ENCODE measurements around the gene BAK1. TPM values are rescaled to one million over a fixed set of nuclear protein-coding genes. Genes with fewer than 3 reads are reported as not detected.
"Not testable (repeated sequence)": the region's sequence is repeated elsewhere in the genome, so short reads cannot be mapped to it uniquely, and the experiment has no call there.

Gene BAK1
- total RNA-seq, 1 donor from 2014 or later, result 10.6 TPM

DNA sequence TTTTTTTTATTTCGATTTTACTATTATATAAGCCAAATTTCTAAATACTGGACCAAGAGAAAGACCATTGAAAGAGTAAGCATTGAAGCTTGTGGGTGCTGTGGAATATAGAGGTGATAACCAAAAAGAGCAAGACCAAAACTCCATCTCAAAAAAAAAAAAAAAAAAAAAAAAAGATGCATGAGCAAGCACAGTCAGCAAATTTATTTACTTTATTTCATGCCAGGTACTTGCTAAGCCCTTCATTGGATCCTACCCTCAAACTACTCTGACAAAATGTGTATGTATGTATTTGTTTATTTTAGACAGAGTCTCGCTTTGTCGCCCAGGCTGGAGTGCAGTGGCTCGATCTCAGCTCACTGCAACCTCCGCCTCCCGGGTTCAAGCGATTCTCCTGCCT is 27.8 kb downstream of the BAK1 start:
- DNase-seq (ENCODE audit: low spot score), result no peak

DNA sequence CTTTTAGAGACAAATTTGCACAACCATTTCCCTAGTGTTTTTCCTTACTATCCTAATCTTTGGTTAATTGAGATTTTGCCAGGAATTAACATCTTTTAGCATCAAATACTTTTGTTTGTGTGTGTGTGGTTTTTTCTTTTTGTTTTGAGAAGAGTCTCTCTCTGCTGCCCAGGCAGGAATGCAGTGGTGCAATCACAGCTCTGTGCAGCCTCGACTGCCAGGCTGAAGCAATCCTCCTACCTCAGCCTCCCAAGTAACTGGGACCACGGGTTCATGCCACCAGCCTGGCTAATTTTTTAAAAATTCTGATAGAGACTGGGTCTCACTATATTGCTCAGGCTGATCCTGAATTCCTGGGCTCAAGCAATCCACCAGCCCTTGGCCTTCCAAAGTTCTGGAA is 28.5 kb downstream of the BAK1 start:
- DNase-seq (ENCODE audit: low spot score), result no peak

DNA sequence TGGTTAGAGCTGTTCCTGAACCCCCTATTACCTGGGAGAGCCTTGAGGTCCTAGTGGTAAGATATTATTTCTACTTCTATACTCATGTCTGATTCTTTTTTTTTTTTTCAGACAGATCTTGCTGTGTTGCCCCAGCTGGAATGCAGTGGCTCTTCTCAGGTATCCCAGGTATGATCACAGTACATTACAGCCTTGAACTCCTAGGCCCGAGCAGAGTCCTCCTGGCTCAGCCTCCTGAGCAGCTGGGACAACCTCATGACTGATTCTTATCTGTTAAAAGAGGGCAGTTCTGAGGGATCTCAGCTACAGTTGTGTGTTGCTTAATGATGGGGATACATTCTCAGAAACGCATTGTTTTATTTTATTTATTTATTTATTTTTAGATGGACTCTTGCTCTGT is 30.2 kb downstream of the BAK1 start:
- DNase-seq (ENCODE audit: low spot score), result no peak

DNA sequence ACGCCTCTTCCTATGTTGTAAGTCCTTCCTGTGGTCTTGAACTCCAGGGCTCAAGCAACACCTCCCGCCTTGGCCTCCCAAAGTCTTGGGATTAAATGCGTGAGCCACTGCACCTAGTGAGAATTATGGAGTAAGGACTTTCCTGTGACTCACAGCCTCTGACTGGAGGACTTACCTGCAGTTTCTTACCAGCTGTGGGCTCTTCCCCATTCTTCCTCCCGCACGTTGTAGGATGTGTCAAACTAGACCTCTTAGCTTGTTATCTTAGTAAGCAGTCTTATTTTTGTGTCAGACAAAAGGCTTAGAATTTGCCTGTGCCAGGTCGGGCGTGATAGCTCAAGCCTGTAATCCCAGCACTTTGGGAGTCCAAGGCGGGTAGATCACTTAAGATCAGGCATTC is 30.9 kb downstream of the BAK1 start:
- DNase-seq (ENCODE audit: low spot score), result no peak

DNA sequence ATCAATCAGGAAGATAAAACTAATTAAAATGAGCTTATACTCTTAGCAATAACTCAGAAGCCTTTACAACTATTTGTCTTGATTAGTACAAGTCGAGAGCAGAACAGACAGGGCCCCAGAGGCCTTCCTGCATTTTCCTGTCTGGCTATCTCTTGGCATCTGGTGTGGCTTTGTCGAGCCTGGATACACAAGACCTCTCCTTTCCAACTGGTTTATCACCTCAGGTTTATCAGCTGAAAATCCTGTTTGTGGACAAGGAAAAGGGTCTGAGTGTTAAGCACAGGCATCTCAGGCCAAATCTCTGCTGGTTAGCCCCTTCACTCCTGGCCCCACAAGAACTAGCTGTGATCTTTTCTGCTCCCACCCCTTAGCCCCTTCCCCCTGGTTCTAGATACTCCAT is 32.6 kb downstream of the BAK1 start:
- no peak for DNase-seq (ENCODE audit: low spot score)

DNA sequence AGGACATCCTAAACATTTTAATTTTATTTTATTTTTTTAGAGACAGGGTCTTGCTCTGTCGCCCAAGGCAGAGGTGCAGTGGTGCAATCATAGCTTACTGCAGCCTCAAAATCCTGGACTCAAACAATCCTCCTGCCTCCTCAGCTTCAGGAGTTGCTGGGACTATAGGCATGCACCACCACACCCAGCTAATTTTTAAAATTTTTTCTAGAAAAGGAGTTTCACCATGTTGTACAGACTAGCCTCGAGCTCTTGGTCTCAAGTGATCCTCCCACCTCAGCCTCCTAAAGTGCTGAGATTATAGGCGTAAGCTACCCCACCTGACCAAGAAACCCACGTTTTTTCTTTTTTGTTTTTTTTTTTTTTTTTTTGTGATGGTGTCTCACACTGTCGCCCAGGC is 33.3 kb downstream of the BAK1 start:
- no peak for DNase-seq (ENCODE audit: low spot score)

DNA sequence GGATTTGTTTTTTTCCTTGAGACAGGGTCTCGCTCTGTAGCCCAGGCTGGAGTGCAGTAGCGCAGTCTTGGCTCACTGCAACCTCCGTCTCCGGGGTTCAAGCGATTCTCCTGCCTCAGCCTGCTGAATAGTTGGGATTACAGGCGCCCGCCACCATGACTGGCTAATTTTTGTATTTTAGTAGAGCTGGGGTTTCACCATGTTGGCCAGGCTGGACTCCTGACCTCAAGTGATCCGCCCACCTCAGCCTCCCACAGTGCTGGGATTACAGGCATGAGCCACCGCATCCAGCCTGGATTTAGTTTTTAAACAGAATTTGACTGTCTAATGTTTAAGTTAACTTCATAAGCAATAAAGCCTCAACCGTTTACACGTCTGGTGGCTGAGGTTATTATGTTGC is 34.8 kb downstream of the BAK1 start:
- DNase-seq (ENCODE audit: low spot score), result not testable (repeated sequence)

DNA sequence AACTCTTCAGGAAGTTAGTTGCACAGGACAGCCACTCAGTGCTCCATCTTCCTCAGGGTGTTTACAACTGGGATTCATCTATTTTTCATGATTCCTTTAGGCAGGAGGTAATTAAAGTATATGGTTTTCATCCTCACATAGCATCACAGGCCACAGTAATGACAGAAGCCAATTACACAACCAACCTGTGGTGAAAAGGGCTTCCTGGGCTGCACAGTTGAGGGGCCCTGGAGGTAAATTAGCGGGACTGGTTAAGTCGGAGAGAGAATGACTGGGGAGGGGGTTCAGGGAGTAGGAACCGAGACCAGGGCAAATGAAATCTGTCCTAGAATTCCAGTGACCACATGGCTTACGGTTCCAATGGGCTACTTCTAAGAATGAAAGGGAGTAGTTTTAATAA is 37.0 kb downstream of the BAK1 start:
- DNase-seq (ENCODE audit: low spot score), result no peak

DNA sequence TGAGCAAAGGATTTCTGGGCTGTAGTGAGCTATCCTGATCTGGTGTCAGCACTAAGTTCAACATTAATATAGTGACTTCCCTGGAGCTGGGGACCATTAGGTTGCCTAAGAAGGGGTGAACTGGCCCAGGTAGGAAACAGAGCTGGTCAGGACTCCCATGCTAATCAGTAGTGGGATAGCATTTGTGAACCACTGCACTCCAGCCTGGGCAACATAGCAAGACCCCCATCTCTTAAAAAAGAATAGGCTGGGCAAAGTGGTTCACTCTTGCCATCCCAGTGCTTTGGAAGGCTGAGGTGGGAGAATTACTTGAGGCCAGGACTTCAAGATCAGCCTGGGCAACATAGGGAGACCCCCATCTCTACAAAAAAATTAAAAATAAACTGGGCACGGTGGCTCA is 39.3 kb downstream of the BAK1 start:
- no peak for DNase-seq (ENCODE audit: low spot score)

DNA sequence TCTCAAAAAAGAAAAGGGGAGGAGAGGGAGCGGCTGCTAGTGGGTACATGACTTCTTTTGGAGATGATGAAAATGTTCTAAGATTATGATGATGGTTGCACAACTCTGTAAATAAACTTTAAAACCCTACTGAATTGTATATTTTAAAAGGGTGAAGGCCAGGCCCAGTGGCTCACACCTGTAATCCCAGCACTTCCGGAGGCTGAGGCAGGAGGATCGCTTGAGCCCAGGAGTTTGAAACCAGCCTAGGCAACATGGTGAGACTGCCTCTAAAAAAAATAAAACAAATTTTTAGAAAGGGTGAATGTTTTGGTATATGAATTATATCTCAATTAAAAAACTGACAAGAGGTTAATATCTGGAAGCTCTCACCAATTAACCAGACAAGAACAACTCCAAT is 45.4 kb downstream of the BAK1 start:
- DNase-seq (ENCODE audit: low spot score), result no peak

DNA sequence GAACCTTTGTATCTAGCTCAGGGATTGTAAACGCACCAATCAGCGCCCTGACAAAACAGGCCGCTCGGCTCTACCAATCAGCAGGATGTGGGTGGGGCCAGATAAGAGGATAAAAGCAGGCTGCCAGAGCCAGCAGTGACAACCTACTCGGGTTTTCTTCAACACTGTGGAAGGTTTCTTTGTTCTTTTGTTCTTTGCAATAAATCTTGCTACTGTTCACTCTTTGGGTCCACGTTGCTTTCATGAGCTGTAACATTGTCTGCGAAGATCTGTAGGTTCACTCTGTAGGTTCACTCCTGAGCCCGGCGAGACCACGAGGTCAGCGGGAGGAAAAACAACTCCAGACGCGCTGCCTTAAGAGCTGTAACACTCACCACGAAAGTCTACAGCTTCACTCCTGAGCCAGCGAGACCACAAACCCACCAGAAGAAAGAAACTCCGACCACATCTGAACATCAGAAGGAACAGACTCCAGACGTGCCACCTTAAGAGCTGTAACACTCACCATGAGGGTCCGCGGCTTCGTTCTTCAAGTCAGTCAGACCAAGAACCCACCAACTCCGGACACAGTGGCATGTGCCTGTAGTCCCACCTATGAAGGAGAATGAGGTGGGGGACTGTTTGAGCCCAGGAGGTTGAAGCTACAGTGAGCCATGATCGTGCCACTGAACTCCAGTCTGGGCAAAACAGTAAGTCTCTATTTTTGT is 46.8 kb downstream of the BAK1 start:
- not testable (repeated sequence) for DNase-seq (ENCODE audit: low spot score)

DNA sequence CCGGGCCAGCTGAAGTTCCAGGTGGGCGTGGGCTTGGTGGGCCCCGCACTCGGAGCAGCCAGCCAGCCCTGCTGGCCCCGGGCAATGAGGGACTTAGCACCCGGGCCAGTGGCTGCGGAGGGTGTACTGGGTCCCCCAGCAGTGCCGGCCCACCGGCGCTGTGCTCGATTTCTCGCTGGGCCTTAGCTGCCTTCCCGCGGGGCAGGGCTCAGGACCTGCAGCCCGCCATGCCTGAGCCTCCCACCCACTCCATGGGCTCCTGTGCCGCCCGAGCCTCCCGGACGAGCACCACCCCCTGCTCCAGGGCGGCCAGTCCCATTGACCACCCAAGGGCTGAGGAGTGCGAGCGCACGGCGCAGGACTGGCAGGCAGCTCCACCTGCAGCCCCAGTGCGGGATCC is 47.6 kb downstream of the BAK1 start:
- DNase-seq (ENCODE audit: low spot score), result not testable (repeated sequence)

DNA sequence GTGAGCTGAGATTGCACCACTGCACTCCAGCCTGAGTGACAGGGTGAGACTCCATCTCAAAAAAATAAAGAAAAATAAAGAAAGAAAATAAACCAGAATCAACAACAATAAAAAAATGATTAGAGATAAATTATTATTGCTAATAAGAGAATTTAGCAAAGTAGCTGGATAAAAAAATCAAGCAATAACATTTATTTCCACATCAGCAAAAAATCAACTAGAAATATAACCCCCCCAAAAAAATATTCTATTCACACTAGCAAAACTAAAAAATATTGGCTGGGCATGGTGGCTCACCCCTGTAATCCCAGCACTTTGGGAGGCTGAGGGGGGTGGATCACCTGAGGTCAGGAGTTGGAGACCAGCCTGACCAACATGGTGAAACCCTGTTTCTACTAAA is 49.5 kb downstream of the BAK1 start:
- not testable (repeated sequence) for DNase-seq (ENCODE audit: low spot score)

Other genes starting within 250 kb of the BAK1 start
- 7.5 TPM for gene KIFC1, start 188.5 kb downstream of the BAK1 start, total RNA-seq (ENCODE audit: insufficient read depth, low replicate concordance)
- 17.3 TPM for gene PHF1, start 169.3 kb downstream of the BAK1 start, total RNA-seq (ENCODE audit: insufficient read depth, low replicate concordance)
- gene CUTA, start 162.2 kb downstream of the BAK1 start, total RNA-seq (ENCODE audit: insufficient read depth, low replicate concordance), result 55.4 TPM
- gene SYNGAP1, start 160.2 kb downstream of the BAK1 start, total RNA-seq (ENCODE audit: insufficient read depth, low replicate concordance), result 7.5 TPM
- gene ZBTB9, start 125.7 kb downstream of the BAK1 start, total RNA-seq (ENCODE audit: insufficient read depth, low replicate concordance), result 10.4 TPM
- gene ITPR3, start 41.0 kb upstream of the BAK1 start, total RNA-seq (ENCODE audit: insufficient read depth, low replicate concordance), result 4.1 TPM
- 8.2 TPM for gene UQCC2, start 131.4 kb upstream of the BAK1 start, total RNA-seq (ENCODE audit: insufficient read depth, low replicate concordance)
- 4.1 TPM for gene IP6K3, start 166.6 kb upstream of the BAK1 start, total RNA-seq (ENCODE audit: insufficient read depth, low replicate concordance)
- 29.4 TPM for gene LEMD2, start 208.9 kb upstream of the BAK1 start, total RNA-seq (ENCODE audit: insufficient read depth, low replicate concordance)
- not detected for gene MLN, start 223.7 kb upstream of the BAK1 start, total RNA-seq (ENCODE audit: insufficient read depth, low replicate concordance)

Measured in umbilical cord (tissue), 2 donors.